Aorta (tissue), 5 donors: ENCODE data around the gene JADE1. TPM values are rescaled to one million over a fixed set of nuclear protein-coding genes. Genes with fewer than 3 reads are reported as not detected.

ENCODE experiments used
- ATAC-seq: fragments of 200-7000 bp; cut with Tn5 transposase; one replicate; pipeline ENCODE4 v1.9.1; 2022; ENCODE audit warnings: moderate library complexity; ENCODE audit not compliant: low FRiP score
- DNase-seq, 2 donors: peaks; one replicate each; pipeline ENCODE4 v3.0.0-alpha.2; 2020
- H3K27ac ChIP-seq, 2 donors: one replicate each; pipeline ENCODE4 v1.5.1; 2013; ENCODE audit warnings: low read length in 2 of 2, mild to moderate bottlenecking in 2 of 2, moderate library complexity in 2 of 2, control low read depth in 1 of 2, inconsistent platforms in 1 of 2, low read depth in 1 of 2
- H3K27me3 ChIP-seq, 2 donors: one replicate each; pipeline ENCODE4 v1.6.1; 2013; ENCODE audit warnings: control low read depth in 1 of 2, low read length in 1 of 2, mild to moderate bottlenecking in 1 of 2, moderate library complexity in 1 of 2; ENCODE audit not compliant: insufficient read depth in 2 of 2, control insufficient read depth in 1 of 2
- H3K36me3 ChIP-seq, 2 donors: one replicate each; pipeline ENCODE4 v1.6.1; 2013; ENCODE audit warnings: control low read depth in 1 of 2, low read length in 1 of 2, mild to moderate bottlenecking in 1 of 2; ENCODE audit not compliant: insufficient read depth in 2 of 2, control insufficient read depth in 1 of 2
- H3K4me1 ChIP-seq, 2 donors: one replicate each; pipeline ENCODE4 v1.6.1; 2013; ENCODE audit warnings: low read length in 2 of 2, control low read depth in 1 of 2, mild to moderate bottlenecking in 1 of 2, moderate library complexity in 1 of 2; ENCODE audit not compliant: insufficient read depth in 2 of 2, control insufficient read depth in 1 of 2
- H3K4me3 ChIP-seq, 2 donors: one replicate each; pipeline ENCODE4 v1.5.1; 2013; ENCODE audit warnings: low read length in 2 of 2, control low read depth in 1 of 2, mild to moderate bottlenecking in 1 of 2
- H3K9me3 ChIP-seq: one replicate; pipeline ENCODE4 v1.6.1; 2013; ENCODE audit warnings: mild to moderate bottlenecking, low read length; ENCODE audit not compliant: control insufficient read depth
- WGBS, 2 donors: extraction: QIAGEN DNeasy Blood & Tissue Kit; methylation state at CpG; one replicate each; pipeline ENCODE4 v1.1.7; 2013; 5-methylcytosine and 5-hydroxymethylcytosine counted together
- intact Hi-C, 2 donors: fragments of 100-400 bp; cut with DNase I; formaldehyde crosslinking; loops; one replicate each; pipeline versions ENCODE4 v1.14.2 to v1.15.0; 2022
- polyA plus RNA-seq, 2 donors: library from polyadenylated mRNA; stranded (reverse); fragments of 200-250 nt; gene quantifications; one replicate each; pipeline ENCODE4 v1.2.3, GENCODE V29; 2013
- total RNA-seq, 2 donors: library from RNA; stranded (reverse); fragmentation: NEBNext Ultra II Directional; extraction: Animal tissue kit (Norgen Biotek cat#: 25700); gene quantifications; one replicate each; pipeline ENCODE4 v1.2.1, GENCODE V29; 2021
- donor health status: healthy with polysubstance abuse.
- donor health status: Bipolar disorder and iron deficiency.
- donor health status: DM: no; HTN: no; CAD: no.
- donor health status: DM: no; HTN: no; CAD: no.
- donor health status: DM: yes; HTN: yes; CAD: no.

JADE1 gene
- total and polyA plus RNA-seq, 4 donors, result 10.6 to 32.8 (median 29.6) TPM

- H3K4me3 ChIP-seq, result no peak overlapping the region
- no peaks in the 10 kb centered on the region for H3K9me3 ChIP-seq
- no peak overlapping the region for H3K27ac ChIP-seq
- intact Hi-C loops, result loop anchor here in 1 of 2 donors (10.0 kb wide), 1 partner anchor 304 kb away; no protein-coding TSS in a partner anchor
- H3K36me3 ChIP-seq, result peaks cover 6 to 13% of the 10 kb centered on the region in 2 donors
- no peaks in the 10 kb centered on the region for H3K4me1 ChIP-seq
- DNase-seq (no peak), ATAC-seq (no peak)
- 92 to 94% methylated on average over 3 of the region's 3 CpGs for WGBS, 2 donors
- no peaks in the 10 kb centered on the region for H3K27me3 ChIP-seq
Observed at GRCh38 chr4:128868758-128869157, 59.3 kb downstream of the JADE1 start.

- 80 to 82% methylated on average over 2 of the region's 2 CpGs for WGBS, 2 donors
- H3K9me3 ChIP-seq, result no peaks in the 10 kb centered on the region
Observed at GRCh38 chr4:128869776-128870509, 60.4 kb downstream of the JADE1 start.

GRCh38 chr4:128871948-128872347 lies 62.4 kb downstream of the JADE1 start:
- Histone ChIP-seq H3K27ac (no peak overlapping the region), H3K36me3 (peaks cover 5 to 13% of the 10 kb centered on the region in 2 donors), H3K4me1 (no peaks in the 10 kb centered on the region), H3K27me3 (no peaks in the 10 kb centered on the region), H3K9me3 (no peaks in the 10 kb centered on the region), H3K4me3 (no peak overlapping the region)
- intact Hi-C loops, result no loop called here
- ATAC-seq, result no peak
- 88 to 91% methylated on average over 9 of the region's 9 CpGs for WGBS, 2 donors
- no peak for DNase-seq

More at GRCh38 chr4:128869776-128870509, 60.4 kb downstream of the JADE1 start:
- ATAC-seq, result no peak
- Histone ChIP-seq H3K27me3 (no peaks in the 10 kb centered on the region), H3K27ac (no peak overlapping the region), H3K4me1 (no peaks in the 10 kb centered on the region), H3K36me3 (peaks cover 6 to 13% of the 10 kb centered on the region in 2 donors), H3K4me3 (no peak overlapping the region)
- no peak for DNase-seq
- intact Hi-C loops, result loop anchor here in 1 of 2 donors (10.0 kb wide), 1 partner anchor 305 kb away; no protein-coding TSS in a partner anchor

GRCh38 chr4:128876200-128876599 lies 66.7 kb downstream of the JADE1 start:
- Histone ChIP-seq H3K4me1 (no peaks in the 10 kb centered on the region), H3K27ac (no peak overlapping the region), H3K36me3 (peaks cover 0 to 7% of the 10 kb centered on the region in 2 donors), H3K4me3 (no peak overlapping the region), H3K9me3 (no peaks in the 10 kb centered on the region), H3K27me3 (no peaks in the 10 kb centered on the region)
- DNase-seq, result no peak
- ATAC-seq, result no peak
- 89% methylated on average over 2 of the region's 2 CpGs for WGBS, 2 donors
- intact Hi-C loops, result no loop called here

- no peaks in the 10 kb centered on the region for H3K36me3 ChIP-seq
- no peak for ATAC-seq
- no peaks in the 10 kb centered on the region for H3K9me3 ChIP-seq
- H3K27ac ChIP-seq, result no peak overlapping the region
- WGBS, 2 donors, result 67 to 78% methylated on average over 4 of the region's 4 CpGs
- no peaks in the 10 kb centered on the region for H3K27me3 ChIP-seq
- intact Hi-C loops, result no loop called here
- H3K4me1 ChIP-seq, result no peaks in the 10 kb centered on the region
- no peak for DNase-seq
- H3K4me3 ChIP-seq, result no peak overlapping the region
Observed at GRCh38 chr4:128877934-128878333, 68.4 kb downstream of the JADE1 start.

- H3K9me3 ChIP-seq, result no peaks in the 10 kb centered on the region
- DNase-seq, result no peak
- WGBS, 2 donors, result 86 to 94% methylated on average over 2 of the region's 2 CpGs
- ATAC-seq, result no peak
- no peaks in the 10 kb centered on the region for H3K36me3 ChIP-seq
- H3K4me1 ChIP-seq, result no peaks in the 10 kb centered on the region
- H3K27ac ChIP-seq, result no peak overlapping the region
- no peaks in the 10 kb centered on the region for H3K27me3 ChIP-seq
- no peak overlapping the region for H3K4me3 ChIP-seq
- intact Hi-C loops, result no loop called here
Observed at GRCh38 chr4:128879283-128879682, 69.8 kb downstream of the JADE1 start.

GRCh38 chr4:128879971-128880370 lies 70.5 kb downstream of the JADE1 start:
- no peaks in the 10 kb centered on the region for H3K27me3 ChIP-seq
- intact Hi-C loops, result no loop called here
- H3K4me3 ChIP-seq, result no peak overlapping the region
- no peak overlapping the region for H3K27ac ChIP-seq
- no peaks in the 10 kb centered on the region for H3K9me3 ChIP-seq
- DNase-seq, result no peak
- no peak for ATAC-seq
- no peaks in the 10 kb centered on the region for H3K36me3 ChIP-seq
- 66 to 67% methylated on average over 2 of the region's 2 CpGs for WGBS, 2 donors
- H3K4me1 ChIP-seq, result no peaks in the 10 kb centered on the region

- Histone ChIP-seq H3K9me3 (no peaks in the 10 kb centered on the region), H3K27me3 (no peaks in the 10 kb centered on the region), H3K4me1 (no peaks in the 10 kb centered on the region), H3K4me3 (no peak overlapping the region), H3K36me3 (no peaks in the 10 kb centered on the region), H3K27ac (no peak overlapping the region)
- intact Hi-C loops, result no loop called here
- whole genome bisulfite sequencing, 2 donors, result 92 to 96% methylated on average over 4 of the region's 4 CpGs
- ATAC-seq (no peak), DNase-seq (no peak)
Observed at GRCh38 chr4:128880662-128881061, 71.2 kb downstream of the JADE1 start.

GRCh38 chr4:128904821-128905220 lies 95.3 kb downstream of the JADE1 start:
- no peaks in the 10 kb centered on the region for H3K4me1 ChIP-seq
- H3K36me3 ChIP-seq, result no peaks in the 10 kb centered on the region
- DNase-seq (no peak), ATAC-seq (no peak)
- no peaks in the 10 kb centered on the region for H3K9me3 ChIP-seq
- no peaks in the 10 kb centered on the region for H3K27me3 ChIP-seq
- no peak overlapping the region for H3K27ac ChIP-seq
- H3K4me3 ChIP-seq, result no peak overlapping the region
- intact Hi-C loops, result no loop called here
- 90 to 93% methylated on average over 3 of the region's 3 CpGs for WGBS, 2 donors
